Sigmoid colon (tissue), 7 donors: ENCODE measurements around the gene PRKCB. TPM values are rescaled to one million over a fixed set of nuclear protein-coding genes. Genes with fewer than 3 reads are reported as not detected.
"Not testable (repeated sequence)": the region's sequence is repeated elsewhere in the genome, so short reads cannot be mapped to it uniquely, and the experiment has no call there.

Experiments used
- DNase-seq: peaks from one replicate; pipeline ENCODE4 v3.0.0-alpha.2; 2019
- H3K27ac ChIP-seq, 4 donors: fragments of 200-600 bp; sonication (generic); one replicate each; pipeline ENCODE4 v1.5.1; 2016 to 2019; ENCODE audit warnings: mild to moderate bottlenecking in 1 of 4
- H3K27me3 ChIP-seq, 3 donors: fragments of 200-600 bp; sonication (generic); one replicate each; pipeline ENCODE4 v1.5.1; 2019; ENCODE audit warnings: mild to moderate bottlenecking in 1 of 3
- H3K36me3 ChIP-seq, 4 donors: fragments of 200-600 bp; sonication (generic); one replicate each; pipeline ENCODE4 v1.5.1; 2016 to 2019
- H3K4me1 ChIP-seq, 4 donors: fragments of 200-600 bp; sonication (generic); one replicate each; pipeline ENCODE4 v1.5.1; 2017 to 2019
- H3K4me3 ChIP-seq, 4 donors: fragments of 200-600 bp; sonication (generic); one replicate each; pipeline ENCODE4 v1.5.1; 2017 to 2019; ENCODE audit warnings: mild to moderate bottlenecking in 2 of 4, moderate library complexity in 1 of 4
- H3K9me3 ChIP-seq, 4 donors: fragments of 200-600 bp in 3 of 4; sonication (generic) in 3 of 4; one replicate each; pipeline versions ENCODE4 v1.5.1 to v1.6.1; 2013 to 2019
- CTCF ChIP-seq, 4 experiments: fragments of 450-650 bp in 3 of 4; fragments of 200-600 bp in 1 of 4; IDR thresholded peaks; one replicate each; pipeline ENCODE4 v1.5.1; 2016 to 2019; ENCODE audit warnings: antibody characterized with exemption in 4 of 4, mild to moderate bottlenecking in 3 of 4, moderate library complexity in 2 of 4
- EP300 ChIP-seq, 4 donors: sonication (generic); formaldehyde crosslinking; IDR thresholded peaks; one replicate each; pipeline ENCODE4 v1.6.1; 2017; ENCODE audit warnings: antibody characterized with exemption in 4 of 4
- POLR2A ChIP-seq, 2 donors: fragments of 450-650 bp; IDR thresholded peaks; one replicate each; pipeline ENCODE4 v1.6.1; 2016; ENCODE audit warnings: antibody characterized with exemption in 2 of 2, mild to moderate bottlenecking in 2 of 2, moderate library complexity in 2 of 2
- POLR2AphosphoS5 ChIP-seq, 4 donors: sonication (generic); formaldehyde crosslinking; IDR thresholded peaks; one replicate each; pipeline ENCODE4 v1.6.1; 2017; ENCODE audit warnings: antibody characterized with exemption in 4 of 4
- WGBS, 2 donors: extraction: QIAGEN DNeasy Blood & Tissue Kit; methylation state at CpG; one replicate each; pipeline ENCODE4 v1.1.7; 2013; 5-methylcytosine and 5-hydroxymethylcytosine counted together
- intact Hi-C: fragments of 100-400 bp; cut with DNase I; formaldehyde crosslinking; loops from one replicate; pipeline ENCODE4 v1.15.1; 2023
- polyA plus RNA-seq, 3 donors: library from polyadenylated mRNA; stranded (reverse); fragments of 200-250 nt; gene quantifications; one replicate each; pipeline ENCODE4 v1.2.3, GENCODE V29; 2013
- total RNA-seq, 4 donors: library from RNA; depleted of rRNA; stranded (reverse); fragments of >200 nt; gene quantifications; one replicate each; pipeline ENCODE4 v1.1.0, GENCODE V29; 2016
- donor health status: healthy with polysubstance abuse.
- donor health status: Bipolar disorder and iron deficiency.
- donor health status: healthy.

Gene PRKCB
- total and polyA plus RNA-seq, 7 donors = 3.0 to 43.8 (median 21.4) TPM

DNA sequence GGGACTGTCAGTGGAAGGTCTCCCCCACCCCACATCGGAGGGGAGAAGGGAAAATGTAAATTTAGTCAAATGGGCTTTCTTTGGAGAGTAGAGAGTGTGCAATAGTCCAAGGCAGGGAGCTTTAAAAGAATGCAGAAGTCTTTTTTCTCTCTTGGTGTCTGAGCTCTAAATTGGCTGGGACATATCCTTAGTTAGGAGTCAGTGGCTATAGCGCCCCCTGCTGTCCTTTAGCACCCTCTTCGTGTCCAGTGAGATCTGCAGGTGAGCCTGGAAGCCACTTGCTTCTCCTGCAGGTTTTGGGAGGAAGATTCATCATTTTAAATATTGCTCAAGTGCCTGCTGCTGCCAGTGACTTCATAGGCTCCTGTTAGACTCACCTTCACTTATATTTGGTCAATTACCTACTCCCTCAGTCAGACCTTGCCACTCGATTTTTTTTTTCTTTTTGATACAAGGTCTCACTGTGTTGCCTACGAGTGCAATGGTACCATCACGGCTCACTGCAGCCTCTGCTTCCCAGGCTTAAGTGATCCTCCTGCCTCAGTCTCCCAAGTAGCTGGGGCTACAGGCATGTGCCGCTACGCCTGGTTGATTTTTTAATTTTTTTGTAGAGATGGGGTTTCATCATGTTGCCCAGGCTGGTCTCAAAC lies 174.8 kb downstream of the PRKCB start:
- DNase-seq = peak; percentile 87

DNA sequence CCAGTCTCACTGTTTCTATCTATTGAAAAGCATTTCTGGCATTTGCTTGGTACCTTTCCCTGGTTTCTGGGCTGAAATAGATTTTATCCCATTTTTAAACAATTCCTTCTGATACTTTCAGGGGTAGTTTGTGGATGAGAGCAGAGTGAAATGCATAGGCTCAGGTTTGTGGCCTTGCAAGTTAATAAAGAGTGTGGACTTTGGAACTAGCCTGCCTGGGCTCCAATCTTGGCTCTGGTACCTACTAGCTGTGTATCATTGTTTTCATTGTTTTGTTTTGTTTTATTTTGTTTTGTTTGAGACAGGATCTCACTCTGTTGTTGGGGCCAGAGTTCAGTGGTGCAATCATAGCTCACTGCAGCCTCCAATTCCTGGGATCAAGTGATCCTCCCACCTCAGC lies 175.5 kb downstream of the PRKCB start:
- no peak for DNase-seq
- Histone ChIP-seq H3K27me3 (no peaks in the 10 kb centered on the region), H3K4me1 (peaks cover 0 to 4% (median 2%) of the 10 kb centered on the region in 4 donors), H3K4me3 (no peak overlapping the region), H3K9me3 (no peaks in the 10 kb centered on the region), H3K27ac (no peak overlapping the region), H3K36me3 (no peaks in the 10 kb centered on the region)
- intact Hi-C loops = no loop called here
- no peak for TF ChIP-seq CTCF (IDR thresholded peaks at IDR 0.05)

More for the DNA sequence above, 174.8 kb downstream of the PRKCB start:
- Histone ChIP-seq H3K4me3 (no peak overlapping the region), H3K36me3 (no peaks in the 10 kb centered on the region), H3K4me1 (peaks cover 0 to 4% (median 2%) of the 10 kb centered on the region in 4 donors), H3K27ac (no peak overlapping the region), H3K9me3 (no peaks in the 10 kb centered on the region), H3K27me3 (no peaks in the 10 kb centered on the region)
- 49 to 52% methylated on average over 8 of the region's 8 CpGs for WGBS, 2 donors
- TF ChIP-seq POLR2AphosphoS5 (IDR thresholded peaks at IDR 0.05) = no peak
- TF ChIP-seq CTCF (IDR thresholded peaks at IDR 0.05) = peak; percentile 61 to 77 (median 72)
- intact Hi-C loops = loop anchor here (1.0 kb wide), 1 partner anchor 207 kb away; no protein-coding TSS in a partner anchor

DNA sequence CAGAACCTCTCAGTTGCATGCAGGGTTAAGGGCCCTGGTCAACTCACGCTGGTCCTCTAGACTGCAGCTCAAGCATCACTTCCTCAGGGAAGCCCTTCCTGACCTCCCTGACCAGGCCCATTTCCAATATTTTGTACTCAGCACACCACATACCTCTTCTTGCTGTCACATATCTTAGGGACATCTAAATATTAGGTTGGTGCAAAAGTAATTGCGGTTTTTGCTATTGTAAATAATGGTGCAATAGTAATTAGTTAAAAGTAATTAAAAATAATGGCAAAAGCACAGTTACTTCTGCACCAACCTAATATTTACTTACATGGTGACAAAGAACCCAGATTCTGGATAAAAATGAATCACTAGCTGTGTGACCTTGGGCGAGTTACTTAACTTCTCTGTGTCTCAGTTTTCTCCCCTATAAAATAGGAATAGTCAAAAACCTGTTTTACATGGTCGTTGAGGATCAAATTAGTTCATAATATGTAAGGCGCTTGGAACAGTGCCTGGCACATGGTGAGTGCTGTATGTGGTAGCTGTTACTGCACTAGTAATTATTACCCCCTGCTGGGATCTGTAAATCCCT lies 177.4 kb downstream of the PRKCB start:
- 64 to 82% methylated on average over 5 of the region's 5 CpGs for WGBS, 2 donors
- intact Hi-C loops = no loop called here
- H3K4me3 ChIP-seq = no peak overlapping the region

DNA sequence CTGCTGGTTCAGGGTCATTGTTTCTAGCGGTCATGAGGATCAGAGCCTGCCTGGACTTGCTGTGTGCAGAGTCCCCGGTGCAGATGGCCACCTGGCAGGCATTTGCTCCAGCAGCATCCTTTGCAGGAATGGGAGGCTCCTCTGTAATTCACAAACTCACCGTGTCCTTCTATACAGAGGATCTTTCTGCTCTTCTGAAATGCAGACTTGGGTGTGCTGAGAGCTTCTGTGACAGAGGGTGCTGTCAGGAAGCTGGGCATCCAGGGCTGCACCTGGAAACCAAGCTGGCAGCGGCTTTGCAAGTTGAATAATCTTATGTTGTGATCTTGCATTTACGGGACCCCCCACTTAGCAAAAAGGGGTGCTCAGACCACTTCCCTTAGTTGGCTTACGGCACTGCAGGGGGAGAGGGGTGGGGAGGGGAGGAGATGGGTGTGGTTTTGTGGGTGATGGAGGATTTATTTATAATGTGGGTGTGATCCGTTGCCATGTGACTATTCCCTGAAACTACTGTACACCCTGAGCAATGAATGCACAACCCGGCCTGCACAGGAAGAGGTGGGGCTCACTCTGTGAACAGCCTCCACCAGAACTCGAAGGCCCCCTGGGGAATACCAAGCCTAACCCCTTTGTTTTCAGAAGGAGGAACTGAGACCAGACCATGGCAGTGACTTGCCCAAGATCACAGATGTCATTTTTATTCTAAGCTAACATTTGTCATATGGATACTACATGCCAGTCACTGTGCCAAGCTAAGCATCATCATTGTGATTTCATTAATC lies 178.3 kb downstream of the PRKCB start:
- Histone ChIP-seq H3K27me3 (no peaks in the 10 kb centered on the region), H3K27ac (no peak overlapping the region), H3K36me3 (no peaks in the 10 kb centered on the region), H3K4me3 (no peak overlapping the region), H3K9me3 (no peaks in the 10 kb centered on the region), H3K4me1 (peaks cover 0 to 4% (median 0%) of the 10 kb centered on the region in 4 donors)
- no peak for DNase-seq
- 8 to 23% methylated on average over 9 of the region's 9 CpGs for WGBS, 2 donors
- intact Hi-C loops = no loop called here
- TF ChIP-seq CTCF (IDR thresholded peaks at IDR 0.05) = no peak
- no peak for TF ChIP-seq POLR2A (IDR thresholded peaks at IDR 0.05)
- TF ChIP-seq EP300 (IDR thresholded peaks at IDR 0.05) = no peak
- no peak for TF ChIP-seq POLR2AphosphoS5 (IDR thresholded peaks at IDR 0.05)

More for the DNA sequence above, 177.4 kb downstream of the PRKCB start:
- H3K4me1 ChIP-seq = peaks cover 0 to 4% (median 2%) of the 10 kb centered on the region in 4 donors
- no peak for TF ChIP-seq EP300 (IDR thresholded peaks at IDR 0.05)
- TF ChIP-seq POLR2AphosphoS5 (IDR thresholded peaks at IDR 0.05) = no peak
- no peak for TF ChIP-seq POLR2A (IDR thresholded peaks at IDR 0.05)
- TF ChIP-seq CTCF (IDR thresholded peaks at IDR 0.05) = no peak
- H3K9me3 ChIP-seq = no peaks in the 10 kb centered on the region
- H3K27ac ChIP-seq = no peak overlapping the region
- DNase-seq = no peak
- H3K36me3 ChIP-seq = no peaks in the 10 kb centered on the region
- no peaks in the 10 kb centered on the region for H3K27me3 ChIP-seq

DNA sequence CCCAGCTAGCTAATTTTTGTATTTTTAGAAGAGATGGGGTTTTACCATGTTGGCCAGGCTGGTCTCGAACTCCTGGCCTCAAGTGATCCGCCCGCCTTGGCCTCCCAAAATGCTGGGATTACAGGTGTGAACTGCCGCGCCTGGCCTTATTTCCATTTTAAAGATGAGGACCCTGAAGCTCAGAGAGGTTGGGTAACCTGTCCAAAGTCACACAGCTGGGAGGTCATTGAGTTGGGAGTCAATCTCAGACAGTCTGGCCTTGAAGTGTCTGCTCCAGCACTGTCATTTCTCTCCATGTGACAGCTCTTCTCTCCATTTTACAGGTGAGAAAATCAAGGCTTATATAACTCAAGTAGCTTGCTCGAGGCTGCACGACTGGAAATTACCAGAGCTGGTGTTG lies 179.2 kb downstream of the PRKCB start:
- 85 to 92% methylated on average over 7 of the region's 7 CpGs for WGBS, 2 donors
- H3K9me3 ChIP-seq, H3K36me3 ChIP-seq, DNase-seq, H3K4me1 ChIP-seq, H3K4me3 ChIP-seq, H3K27ac ChIP-seq, H3K27me3 ChIP-seq, intact Hi-C loops: not testable (repeated sequence)
